ENCODE results near the gene RBP3. TPM values are rescaled to one million over a fixed set of nuclear protein-coding genes. Genes with fewer than 3 reads are reported as not detected.

RBP3 gene
- total RNA-seq, 2 donors from 2014 or later, result not detected

GRCh38 chr10:47361293-47361692 lies 13.1 kb downstream of the RBP3 start:
- Mint-ChIP-seq H3K4me1 (peaks cover 4% of the 10 kb centered on the region), H3K27ac (no peak overlapping the region), H3K27me3 (peaks cover 20% of the 10 kb centered on the region), H3K36me3 (ENCODE audit: low read depth) (no peaks in the 10 kb centered on the region), H3K4me3 (no peak overlapping the region)
- no peaks in the 10 kb centered on the region for H3K9me3 ChIP-seq (ENCODE audit: control insufficient read depth, low read length, poor library complexity, severe bottlenecking)
- DNase-seq, result no peak
- no peak for ATAC-seq

GRCh38 chr10:47362199-47362598 lies 14.0 kb downstream of the RBP3 start:
- H3K9me3 ChIP-seq (ENCODE audit: control insufficient read depth, low read length, poor library complexity, severe bottlenecking), result no peaks in the 10 kb centered on the region
- no peak overlapping the region for H3K4me3 Mint-ChIP-seq
- H3K36me3 Mint-ChIP-seq (ENCODE audit: low read depth), result no peaks in the 10 kb centered on the region
- peaks cover 4% of the 10 kb centered on the region for H3K4me1 Mint-ChIP-seq
- ATAC-seq (no peak), DNase-seq (no peak)
- H3K27me3 Mint-ChIP-seq, result peaks cover 20% of the 10 kb centered on the region
- H3K27ac Mint-ChIP-seq, result no peak overlapping the region

- H3K27me3 Mint-ChIP-seq, result peaks cover 20% of the 10 kb centered on the region
- DNase-seq (no peak), ATAC-seq (no peak)
- peaks cover 4% of the 10 kb centered on the region for H3K4me1 Mint-ChIP-seq
- H3K9me3 ChIP-seq (ENCODE audit: control insufficient read depth, low read length, poor library complexity, severe bottlenecking), result no peaks in the 10 kb centered on the region
- H3K4me3 Mint-ChIP-seq, result no peak overlapping the region
- H3K27ac Mint-ChIP-seq, result peak overlapping the region; percentile 16
- H3K36me3 Mint-ChIP-seq (ENCODE audit: low read depth), result no peaks in the 10 kb centered on the region
Measured at GRCh38 chr10:47363781-47364180, 15.6 kb downstream of the RBP3 start.

- ATAC-seq (no peak), DNase-seq (no peak)
- Mint-ChIP-seq H3K27me3 (peaks cover 20% of the 10 kb centered on the region), H3K27ac (peak overlapping the region; percentile 16), H3K4me1 (peaks cover 4% of the 10 kb centered on the region), H3K4me3 (no peak overlapping the region), H3K36me3 (ENCODE audit: low read depth) (no peaks in the 10 kb centered on the region)
- no peaks in the 10 kb centered on the region for H3K9me3 ChIP-seq (ENCODE audit: control insufficient read depth, low read length, poor library complexity, severe bottlenecking)
Measured at GRCh38 chr10:47364366-47364765, 16.2 kb downstream of the RBP3 start.

- Mint-ChIP-seq H3K27ac (peak overlapping the region; percentile 16), H3K4me1 (peaks cover 4% of the 10 kb centered on the region), H3K36me3 (ENCODE audit: low read depth) (no peaks in the 10 kb centered on the region), H3K27me3 (peaks cover 20% of the 10 kb centered on the region), H3K4me3 (no peak overlapping the region)
- no peaks in the 10 kb centered on the region for H3K9me3 ChIP-seq (ENCODE audit: control insufficient read depth, low read length, poor library complexity, severe bottlenecking)
- ATAC-seq (no peak), DNase-seq (no peak)
Measured at GRCh38 chr10:47364911-47365310, 16.7 kb downstream of the RBP3 start.

GRCh38 chr10:47365431-47366180 lies 17.4 kb downstream of the RBP3 start:
- peaks cover 25% of the 10 kb centered on the region for H3K27me3 Mint-ChIP-seq
- ATAC-seq (no peak), DNase-seq (no peak)
- H3K4me1 Mint-ChIP-seq, result peaks cover 4% of the 10 kb centered on the region
- no peaks in the 10 kb centered on the region for H3K36me3 Mint-ChIP-seq (ENCODE audit: low read depth)
- no peak overlapping the region for H3K4me3 Mint-ChIP-seq
- no peaks in the 10 kb centered on the region for H3K9me3 ChIP-seq (ENCODE audit: control insufficient read depth, low read length, poor library complexity, severe bottlenecking)
- H3K27ac Mint-ChIP-seq, result no peak overlapping the region

GRCh38 chr10:47366181-47366631 lies 18.0 kb downstream of the RBP3 start:
- H3K9me3 ChIP-seq (ENCODE audit: control insufficient read depth, low read length, poor library complexity, severe bottlenecking), result no peaks in the 10 kb centered on the region
- no peak for DNase-seq
- no peak overlapping the region for H3K4me3 Mint-ChIP-seq

GRCh38 chr10:47366731-47367460 lies 18.7 kb downstream of the RBP3 start:
- ATAC-seq (no peak), DNase-seq (no peak)
- no peak overlapping the region for H3K4me3 Mint-ChIP-seq
- H3K27me3 Mint-ChIP-seq, result peaks cover 25% of the 10 kb centered on the region
- H3K4me1 Mint-ChIP-seq, result peaks cover 4% of the 10 kb centered on the region
- H3K27ac Mint-ChIP-seq, result no peak overlapping the region
- no peaks in the 10 kb centered on the region for H3K36me3 Mint-ChIP-seq (ENCODE audit: low read depth)
- no peaks in the 10 kb centered on the region for H3K9me3 ChIP-seq (ENCODE audit: control insufficient read depth, low read length, poor library complexity, severe bottlenecking)

More at GRCh38 chr10:47366181-47366631, 18.0 kb downstream of the RBP3 start:
- H3K27ac Mint-ChIP-seq, result no peak overlapping the region
- peaks cover 4% of the 10 kb centered on the region for H3K4me1 Mint-ChIP-seq
- H3K36me3 Mint-ChIP-seq (ENCODE audit: low read depth), result no peaks in the 10 kb centered on the region
- ATAC-seq, result no peak
- peaks cover 25% of the 10 kb centered on the region for H3K27me3 Mint-ChIP-seq

- no peaks in the 10 kb centered on the region for H3K36me3 Mint-ChIP-seq (ENCODE audit: low read depth)
- peaks cover 4% of the 10 kb centered on the region for H3K4me1 Mint-ChIP-seq
- peaks cover 25% of the 10 kb centered on the region for H3K27me3 Mint-ChIP-seq
- no peak overlapping the region for H3K4me3 Mint-ChIP-seq
- no peak overlapping the region for H3K27ac Mint-ChIP-seq
- H3K9me3 ChIP-seq (ENCODE audit: control insufficient read depth, low read length, poor library complexity, severe bottlenecking), result no peaks in the 10 kb centered on the region
- DNase-seq (no peak), ATAC-seq (no peak)
Measured at GRCh38 chr10:47367646-47368045, 19.5 kb downstream of the RBP3 start.

- Mint-ChIP-seq H3K36me3 (ENCODE audit: low read depth) (no peaks in the 10 kb centered on the region), H3K4me3 (no peak overlapping the region), H3K27me3 (peaks cover 25% of the 10 kb centered on the region), H3K4me1 (peaks cover 6% of the 10 kb centered on the region), H3K27ac (no peak overlapping the region)
- no peak for ATAC-seq
- H3K9me3 ChIP-seq (ENCODE audit: control insufficient read depth, low read length, poor library complexity, severe bottlenecking), result no peaks in the 10 kb centered on the region
- no peak for DNase-seq
Measured at GRCh38 chr10:47368431-47369180, 20.4 kb downstream of the RBP3 start.

- DNase-seq (no peak), ATAC-seq (no peak)
- H3K27ac Mint-ChIP-seq, result no peak overlapping the region
Measured at GRCh38 chr10:47369251-47369894, 21.2 kb downstream of the RBP3 start.

GRCh38 chr10:47370015-47370767 lies 22.0 kb downstream of the RBP3 start:
- Mint-ChIP-seq H3K36me3 (ENCODE audit: low read depth) (no peaks in the 10 kb centered on the region), H3K4me3 (no peak overlapping the region), H3K27me3 (peaks cover 22% of the 10 kb centered on the region), H3K4me1 (peaks cover 6% of the 10 kb centered on the region), H3K27ac (no peak overlapping the region)
- H3K9me3 ChIP-seq (ENCODE audit: control insufficient read depth, low read length, poor library complexity, severe bottlenecking), result no peaks in the 10 kb centered on the region
- ATAC-seq (no peak), DNase-seq (no peak)

More at GRCh38 chr10:47369251-47369894, 21.2 kb downstream of the RBP3 start:
- H3K4me3 Mint-ChIP-seq, result no peak overlapping the region
- H3K9me3 ChIP-seq (ENCODE audit: control insufficient read depth, low read length, poor library complexity, severe bottlenecking), result no peaks in the 10 kb centered on the region
- H3K4me1 Mint-ChIP-seq, result peaks cover 6% of the 10 kb centered on the region
- peaks cover 20% of the 10 kb centered on the region for H3K27me3 Mint-ChIP-seq
- no peaks in the 10 kb centered on the region for H3K36me3 Mint-ChIP-seq (ENCODE audit: low read depth)
